Measurements from ENCODE around the gene IRF3.

Gene IRF3

GRCh38 chr19:49701271-49701786 lies 35.7 kb upstream of the IRF3 start:
- no peak for DNase-seq (ENCODE audit: low read depth)

GRCh38 chr19:49700563-49700962 lies 34.9 kb upstream of the IRF3 start:
- no peak overlapping the region for H3K4me3 ChIP-seq (replicated peaks; ENCODE audit: low read depth, low read length)
- DNase-seq (ENCODE audit: low read depth) = no peak
- no peak for TF ChIP-seq CTCF (IDR thresholded peaks at IDR 0.05; ENCODE audit: low read length, missing control alignments)

More at GRCh38 chr19:49701271-49701786, 35.7 kb upstream of the IRF3 start:
- TF ChIP-seq CTCF (IDR thresholded peaks at IDR 0.05; ENCODE audit: low read length, missing control alignments) = no peak
- H3K4me3 ChIP-seq (replicated peaks; ENCODE audit: low read depth, low read length) = no peak overlapping the region

- no peak for DNase-seq (ENCODE audit: low read depth)
- H3K4me3 ChIP-seq (replicated peaks; ENCODE audit: low read depth, low read length) = no peak overlapping the region
- TF ChIP-seq CTCF (IDR thresholded peaks at IDR 0.05; ENCODE audit: low read length, missing control alignments) = no peak
Measured at GRCh38 chr19:49699364-49699763, 33.7 kb upstream of the IRF3 start.

- H3K4me3 ChIP-seq (replicated peaks; ENCODE audit: low read depth, low read length) = no peak overlapping the region
- TF ChIP-seq CTCF (IDR thresholded peaks at IDR 0.05; ENCODE audit: low read length, missing control alignments) = no peak
- DNase-seq (ENCODE audit: low read depth) = no peak
Measured at GRCh38 chr19:49696865-49697264, 31.2 kb upstream of the IRF3 start.

GRCh38 chr19:49696115-49696514 lies 30.5 kb upstream of the IRF3 start:
- no peak for DNase-seq (ENCODE audit: low read depth)
- no peak for TF ChIP-seq CTCF (IDR thresholded peaks at IDR 0.05; ENCODE audit: low read length, missing control alignments)
- H3K4me3 ChIP-seq (replicated peaks; ENCODE audit: low read depth, low read length) = no peak overlapping the region

- no peak for TF ChIP-seq CTCF (IDR thresholded peaks at IDR 0.05; ENCODE audit: low read length, missing control alignments)
- DNase-seq (ENCODE audit: low read depth) = no peak
- no peak overlapping the region for H3K4me3 ChIP-seq (replicated peaks; ENCODE audit: low read depth, low read length)
Measured at GRCh38 chr19:49692147-49692506, 26.5 kb upstream of the IRF3 start.

Data from fibroblast of pulmonary artery (primary cell).